AG04450 (cell line): ENCODE results near the gene FXYD3. TPM values are rescaled to one million over a fixed set of nuclear protein-coding genes. Genes with fewer than 3 reads are reported as not detected.

Source experiments
- CTCF ChIA-PET: fragments of 300-600, 350-600 bp; formaldehyde crosslinking; extraction: SDS; loops from one replicate; lab custom pipeline; 2022; ENCODE audit warnings: antibody characterized with exemption, inconsistent platforms; lab: Charles Lee
- POLR2A ChIA-PET: fragments of 350-600 bp; formaldehyde crosslinking; extraction: SDS; loops from one replicate; lab custom pipeline; 2021; ENCODE audit warnings: antibody characterized with exemption, inconsistent platforms; lab: Yijun Ruan, JAX
- DNase-seq: peaks from one replicate; pipeline ENCODE4 v3.0.0-alpha.2; 2011; ENCODE audit warnings: low read depth, low spot score
- H3K27ac ChIP-seq: one replicate; pipeline ENCODE4 v1.5.1; 2012; ENCODE audit warnings: low read depth, low read length, control low read depth
- H3K27me3 ChIP-seq: one replicate; pipeline ENCODE4 v1.6.0; 2012; ENCODE audit warnings: low read length; ENCODE audit not compliant: control insufficient read depth, insufficient read depth
- H3K4me3 ChIP-seq: 2 replicates; pipeline ENCODE4 v1.5.1; 2011; ENCODE audit warnings: mild to moderate bottlenecking, low read depth, low read length, control low read depth
- H3K9me3 ChIP-seq: 2 replicates; pipeline ENCODE4 v1.5.1; 2012; ENCODE audit warnings: low read length; ENCODE audit not compliant: control insufficient read depth, insufficient read depth
- polyA plus RNA-seq: library from polyadenylated mRNA; depleted of rRNA; stranded (reverse); fragments of >200 nt; gene quantifications from 2 replicates; pipeline ENCODE4 v1.2.3, GENCODE V29; 2011; rRNA removed
- small RNA-seq: library from RNA; depleted of rRNA; stranded (forward); fragments of <200 nt; gene quantifications from one replicate; pipeline ENCODE3, GENCODE V24; 2012; ENCODE audit warnings: low read depth; ENCODE audit not compliant: insufficient read length
- TF ChIP-seq, protein P1 (sequence below): IDR thresholded peaks from 2 replicates; pipeline ENCODE4 v1.5.1; 2011; ENCODE audit warnings: low read depth, low read length, control low read depth, inconsistent platforms

FXYD3 gene
- polyA plus RNA-seq, 1 experiment = not detected

DNA sequence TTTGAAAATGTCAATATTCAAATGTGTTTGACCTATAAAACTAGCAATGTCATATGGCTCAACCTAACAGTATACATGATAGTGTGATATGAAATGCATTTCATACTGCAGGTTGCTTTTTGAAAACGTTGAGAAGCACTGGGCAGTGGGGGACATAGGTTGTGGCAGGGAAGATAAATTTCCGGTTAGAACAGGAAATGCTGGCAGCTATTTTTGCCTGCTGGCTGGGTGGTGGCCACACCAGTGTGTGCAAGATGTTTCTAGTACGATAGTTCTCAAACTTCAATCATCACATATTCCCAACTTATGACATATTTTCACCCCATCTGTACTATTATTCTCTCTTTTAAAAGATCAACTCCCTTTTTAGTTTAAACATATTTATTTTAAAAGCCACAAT is 56.1 kb downstream of the FXYD3 start:
- H3K4me3 ChIP-seq = no peak overlapping the region
- H3K9me3 ChIP-seq = peaks cover 1% of the 10 kb centered on the region
- ChIA-PET CTCF (no interaction called here), POLR2A (no interaction called here)
- H3K27me3 ChIP-seq = no peaks in the 10 kb centered on the region
- DNase-seq = no peak
- TF ChIP-seq, protein P1, sequence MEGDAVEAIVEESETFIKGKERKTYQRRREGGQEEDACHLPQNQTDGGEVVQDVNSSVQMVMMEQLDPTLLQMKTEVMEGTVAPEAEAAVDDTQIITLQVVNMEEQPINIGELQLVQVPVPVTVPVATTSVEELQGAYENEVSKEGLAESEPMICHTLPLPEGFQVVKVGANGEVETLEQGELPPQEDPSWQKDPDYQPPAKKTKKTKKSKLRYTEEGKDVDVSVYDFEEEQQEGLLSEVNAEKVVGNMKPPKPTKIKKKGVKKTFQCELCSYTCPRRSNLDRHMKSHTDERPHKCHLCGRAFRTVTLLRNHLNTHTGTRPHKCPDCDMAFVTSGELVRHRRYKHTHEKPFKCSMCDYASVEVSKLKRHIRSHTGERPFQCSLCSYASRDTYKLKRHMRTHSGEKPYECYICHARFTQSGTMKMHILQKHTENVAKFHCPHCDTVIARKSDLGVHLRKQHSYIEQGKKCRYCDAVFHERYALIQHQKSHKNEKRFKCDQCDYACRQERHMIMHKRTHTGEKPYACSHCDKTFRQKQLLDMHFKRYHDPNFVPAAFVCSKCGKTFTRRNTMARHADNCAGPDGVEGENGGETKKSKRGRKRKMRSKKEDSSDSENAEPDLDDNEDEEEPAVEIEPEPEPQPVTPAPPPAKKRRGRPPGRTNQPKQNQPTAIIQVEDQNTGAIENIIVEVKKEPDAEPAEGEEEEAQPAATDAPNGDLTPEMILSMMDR = no peak
- H3K27ac ChIP-seq = no peak overlapping the region

Small RNAs within 50 kb of the gene (small RNA-seq; reads per million reads assigned to genes)
- not detected for gene AC020907.2

Other genes with a start within 250 kb of the FXYD3 start
- gene ZNF30, start 188.9 kb upstream of the FXYD3 start, polyA plus RNA-seq = 2.1 and 3.1 TPM in 2 replicates
- 3.9 and 4.0 TPM in 2 replicates for gene ZNF792, start 151.6 kb upstream of the FXYD3 start, polyA plus RNA-seq
- 53.2 and 57.7 TPM in 2 replicates for gene GRAMD1A, start 115.5 kb upstream of the FXYD3 start, polyA plus RNA-seq
- gene SCN1B, start 85.4 kb upstream of the FXYD3 start, polyA plus RNA-seq = 5.7 and 5.8 TPM in 2 replicates
- not detected in 2 replicates for gene HPN, start 74.1 kb upstream of the FXYD3 start, polyA plus RNA-seq
- 0.07 TPM in 1 of 2 replicates, not detected in the other for gene LGI4, start 19.2 kb downstream of the FXYD3 start, polyA plus RNA-seq
- 1.3 and 1.4 TPM in 2 replicates for gene FXYD1, start 23.0 kb downstream of the FXYD3 start, polyA plus RNA-seq
- gene FXYD7, start 27.4 kb downstream of the FXYD3 start, polyA plus RNA-seq = not detected in 2 replicates
- 80.3 and 100 TPM in 2 replicates for gene FXYD5, start 38.9 kb downstream of the FXYD3 start, polyA plus RNA-seq
- gene FAM187B, start 112.9 kb downstream of the FXYD3 start, polyA plus RNA-seq = not detected in 2 replicates
- 0.32 and 0.33 TPM in 2 replicates for gene LSR, start 133.2 kb downstream of the FXYD3 start, polyA plus RNA-seq
- 55.6 and 58.6 TPM in 2 replicates for gene USF2, start 153.1 kb downstream of the FXYD3 start, polyA plus RNA-seq
- not detected in 2 replicates for gene HAMP, start 166.7 kb downstream of the FXYD3 start, polyA plus RNA-seq
- not detected in 2 replicates for gene MAG, start 176.3 kb downstream of the FXYD3 start, polyA plus RNA-seq
- gene CD22, start 213.4 kb downstream of the FXYD3 start, polyA plus RNA-seq = not detected in 2 replicates
- gene FFAR1, start 232.1 kb downstream of the FXYD3 start, polyA plus RNA-seq = not detected in 2 replicates
- not detected in 2 replicates for gene FFAR3, start 242.6 kb downstream of the FXYD3 start, polyA plus RNA-seq